HG02588 (cell line): ENCODE measurements around the gene AKAP12.

Experiments
- ATAC-seq: cut with Tn5 transposase; IDR thresholded peaks from one replicate; pipeline ENCODE4 v1.9.1; 2021; ENCODE audit warnings: mild to moderate bottlenecking, moderate library complexity; ENCODE audit not compliant: unreplicated experiment

The AKAP12 gene, protein sequence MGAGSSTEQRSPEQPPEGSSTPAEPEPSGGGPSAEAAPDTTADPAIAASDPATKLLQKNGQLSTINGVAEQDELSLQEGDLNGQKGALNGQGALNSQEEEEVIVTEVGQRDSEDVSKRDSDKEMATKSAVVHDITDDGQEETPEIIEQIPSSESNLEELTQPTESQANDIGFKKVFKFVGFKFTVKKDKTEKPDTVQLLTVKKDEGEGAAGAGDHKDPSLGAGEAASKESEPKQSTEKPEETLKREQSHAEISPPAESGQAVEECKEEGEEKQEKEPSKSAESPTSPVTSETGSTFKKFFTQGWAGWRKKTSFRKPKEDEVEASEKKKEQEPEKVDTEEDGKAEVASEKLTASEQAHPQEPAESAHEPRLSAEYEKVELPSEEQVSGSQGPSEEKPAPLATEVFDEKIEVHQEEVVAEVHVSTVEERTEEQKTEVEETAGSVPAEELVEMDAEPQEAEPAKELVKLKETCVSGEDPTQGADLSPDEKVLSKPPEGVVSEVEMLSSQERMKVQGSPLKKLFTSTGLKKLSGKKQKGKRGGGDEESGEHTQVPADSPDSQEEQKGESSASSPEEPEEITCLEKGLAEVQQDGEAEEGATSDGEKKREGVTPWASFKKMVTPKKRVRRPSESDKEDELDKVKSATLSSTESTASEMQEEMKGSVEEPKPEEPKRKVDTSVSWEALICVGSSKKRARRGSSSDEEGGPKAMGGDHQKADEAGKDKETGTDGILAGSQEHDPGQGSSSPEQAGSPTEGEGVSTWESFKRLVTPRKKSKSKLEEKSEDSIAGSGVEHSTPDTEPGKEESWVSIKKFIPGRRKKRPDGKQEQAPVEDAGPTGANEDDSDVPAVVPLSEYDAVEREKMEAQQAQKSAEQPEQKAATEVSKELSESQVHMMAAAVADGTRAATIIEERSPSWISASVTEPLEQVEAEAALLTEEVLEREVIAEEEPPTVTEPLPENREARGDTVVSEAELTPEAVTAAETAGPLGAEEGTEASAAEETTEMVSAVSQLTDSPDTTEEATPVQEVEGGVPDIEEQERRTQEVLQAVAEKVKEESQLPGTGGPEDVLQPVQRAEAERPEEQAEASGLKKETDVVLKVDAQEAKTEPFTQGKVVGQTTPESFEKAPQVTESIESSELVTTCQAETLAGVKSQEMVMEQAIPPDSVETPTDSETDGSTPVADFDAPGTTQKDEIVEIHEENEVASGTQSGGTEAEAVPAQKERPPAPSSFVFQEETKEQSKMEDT (N-terminal part only)

DNA sequence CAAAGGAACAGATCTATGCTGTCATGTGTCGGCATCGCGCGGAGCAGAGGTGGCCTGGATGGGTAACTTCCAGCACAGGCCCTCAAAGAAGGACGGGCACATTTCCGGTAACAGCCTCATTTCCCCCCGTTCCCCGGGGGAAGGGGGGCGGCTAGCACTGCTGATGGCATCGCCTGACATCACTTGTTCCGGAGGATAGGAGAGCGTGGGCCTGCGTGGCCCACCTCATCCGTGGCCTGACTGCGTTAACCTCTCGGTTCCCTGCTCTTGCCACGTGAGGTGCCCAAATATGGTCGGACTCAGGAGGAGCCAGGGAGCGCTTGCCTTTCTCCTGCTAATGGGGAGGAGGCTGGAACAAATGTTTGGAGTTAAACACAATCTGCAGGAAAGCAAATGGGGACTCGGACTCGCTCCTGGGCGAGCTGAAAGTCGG lies at the start of gene AKAP12:
TSS of gene AKAP12 (plus strand) at position 365 of the 433 bp plus-strand sequence. CDS start 596 bp downstream, outside the sequence.
- ATAC-seq = no peak

DNA sequence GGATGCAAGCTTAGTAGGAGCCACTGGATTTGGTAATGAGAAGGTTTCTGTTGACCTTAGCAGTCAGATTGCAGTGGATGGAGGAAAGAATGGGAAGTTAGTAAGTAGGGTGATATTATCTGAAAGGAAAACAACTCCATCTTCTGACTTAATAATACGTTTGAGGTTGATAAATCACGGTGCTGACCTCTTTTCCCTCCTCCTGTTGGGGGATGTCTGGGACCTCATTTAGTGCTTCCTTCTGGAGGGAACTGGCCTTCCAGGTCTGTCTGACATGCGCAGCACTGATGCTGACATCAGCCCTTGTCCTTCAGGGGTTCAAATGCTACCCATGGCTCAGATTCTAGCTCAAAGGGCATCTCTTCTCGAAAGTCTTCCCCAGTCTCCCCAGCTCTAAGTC lies 48.2 kb upstream of the AKAP12 start:
- no peak for ATAC-seq

DNA sequence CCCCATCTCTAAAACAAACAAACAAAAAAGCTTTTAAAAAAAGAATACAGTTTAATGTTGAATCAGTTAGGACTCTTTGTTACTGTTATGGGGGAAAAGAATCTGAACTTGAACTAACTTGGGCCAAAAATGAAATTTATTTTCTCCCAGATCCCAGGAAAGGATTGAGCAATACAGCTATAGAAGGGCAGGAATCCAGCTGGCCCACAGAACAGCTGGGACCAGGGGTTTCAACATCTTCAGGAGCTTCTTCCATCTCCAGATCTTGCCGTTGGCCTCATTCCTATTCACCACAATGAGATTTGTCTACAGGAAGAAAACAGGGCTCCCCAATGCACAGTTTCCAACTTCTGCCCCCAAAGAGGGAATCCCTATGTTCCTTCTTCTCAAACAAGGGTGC lies 43.2 kb upstream of the AKAP12 start:
- no peak for ATAC-seq

DNA sequence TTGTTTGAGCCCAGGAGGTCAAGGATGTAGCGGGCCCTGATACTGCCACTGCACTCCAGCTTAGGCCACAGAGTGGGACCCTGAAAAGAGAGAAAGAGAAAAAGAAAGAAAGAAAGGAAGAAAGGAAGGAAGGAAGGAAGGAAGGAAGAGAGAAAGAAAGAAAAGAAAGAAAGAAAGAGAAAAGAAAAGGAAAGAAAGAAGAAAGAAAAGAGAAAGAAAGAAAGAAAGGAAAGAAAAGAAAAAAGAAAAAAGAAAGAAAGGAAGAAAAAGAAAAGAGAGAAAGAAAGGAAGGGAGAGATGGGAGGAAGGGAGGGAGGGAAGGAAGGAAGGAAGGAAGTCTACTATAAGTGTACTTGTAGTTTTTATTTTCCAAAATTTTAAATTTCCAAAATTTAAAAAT lies 42.2 kb upstream of the AKAP12 start:
- ATAC-seq = no peak

DNA sequence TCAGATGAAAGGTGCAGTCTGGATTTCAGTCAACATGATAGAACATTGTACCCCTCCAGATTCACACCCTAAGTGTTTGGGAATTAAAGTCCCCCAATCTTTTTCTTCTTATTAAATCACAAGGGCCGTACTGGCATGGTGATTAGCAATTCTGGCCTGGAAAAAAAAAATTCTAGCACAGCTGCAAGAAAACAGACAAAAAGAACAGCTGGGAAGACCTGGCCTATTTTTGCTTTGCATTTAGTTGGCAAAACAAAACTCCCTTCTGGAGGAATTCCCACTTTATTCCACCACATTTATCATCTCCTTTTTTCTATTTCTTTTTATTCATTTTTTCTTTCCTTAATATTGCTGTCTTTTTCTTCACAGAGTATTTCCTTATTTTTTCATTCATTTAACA lies 39.8 kb upstream of the AKAP12 start:
- no peak for ATAC-seq

DNA sequence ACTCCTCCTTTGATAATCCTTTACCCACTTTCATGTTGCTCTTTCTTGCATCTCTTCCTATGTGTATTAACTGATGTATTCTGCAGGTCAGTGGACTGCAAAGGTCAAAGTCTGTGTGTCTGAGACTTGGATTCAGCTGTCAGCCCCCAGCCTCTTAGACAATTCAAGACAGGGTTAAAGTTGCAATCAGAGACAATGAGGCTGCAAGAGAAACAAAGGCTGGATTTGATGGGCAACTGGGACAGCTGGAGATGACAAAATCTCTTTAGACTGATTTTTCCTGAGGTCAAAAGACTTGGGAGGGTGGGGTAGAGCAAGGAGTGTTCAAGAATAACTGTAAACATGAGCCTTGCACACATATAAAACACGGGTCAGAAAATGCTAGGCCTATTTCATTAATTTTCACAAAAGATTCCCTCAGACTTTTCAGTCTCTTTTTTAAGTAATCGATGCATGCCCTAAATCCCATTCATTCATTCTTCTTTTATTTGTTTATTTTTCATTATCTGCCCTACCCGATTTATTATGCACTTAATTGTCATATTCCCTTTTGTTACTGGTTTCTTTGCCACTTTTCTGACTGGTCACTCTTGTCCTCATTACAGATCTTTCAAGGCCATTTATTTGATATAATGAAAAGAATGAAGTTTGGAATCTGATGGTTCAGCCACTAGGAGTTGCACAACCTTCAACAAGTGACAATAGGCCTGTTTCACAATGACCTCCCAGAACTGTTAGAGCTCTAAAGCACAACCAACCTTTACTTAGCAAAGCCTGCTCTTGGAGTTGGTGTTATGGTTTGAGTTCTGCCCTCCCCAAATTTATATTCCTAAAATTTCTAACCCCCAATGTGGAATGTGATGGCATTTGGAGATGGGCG lies 33.8 kb upstream of the AKAP12 start:
- no peak for ATAC-seq

DNA sequence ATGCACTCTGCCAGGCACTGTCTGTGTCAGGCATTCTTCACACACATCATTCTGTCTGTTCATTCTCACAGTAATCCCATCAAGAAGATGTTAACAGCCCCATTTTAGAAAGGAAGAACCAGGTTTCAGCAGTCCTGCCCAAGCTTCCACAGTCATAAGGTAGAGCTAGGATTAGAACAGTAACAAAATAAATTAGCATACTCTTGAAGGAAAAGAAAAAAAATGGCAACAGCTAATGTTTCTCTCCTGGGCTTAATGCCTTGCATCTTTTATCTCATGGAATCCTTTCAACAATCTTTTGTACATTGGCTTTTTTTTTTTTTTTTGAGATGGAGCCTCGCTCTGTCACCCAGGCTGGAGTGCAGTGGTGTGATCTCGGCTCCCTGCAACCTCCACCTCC lies 32.1 kb upstream of the AKAP12 start:
- ATAC-seq = no peak

DNA sequence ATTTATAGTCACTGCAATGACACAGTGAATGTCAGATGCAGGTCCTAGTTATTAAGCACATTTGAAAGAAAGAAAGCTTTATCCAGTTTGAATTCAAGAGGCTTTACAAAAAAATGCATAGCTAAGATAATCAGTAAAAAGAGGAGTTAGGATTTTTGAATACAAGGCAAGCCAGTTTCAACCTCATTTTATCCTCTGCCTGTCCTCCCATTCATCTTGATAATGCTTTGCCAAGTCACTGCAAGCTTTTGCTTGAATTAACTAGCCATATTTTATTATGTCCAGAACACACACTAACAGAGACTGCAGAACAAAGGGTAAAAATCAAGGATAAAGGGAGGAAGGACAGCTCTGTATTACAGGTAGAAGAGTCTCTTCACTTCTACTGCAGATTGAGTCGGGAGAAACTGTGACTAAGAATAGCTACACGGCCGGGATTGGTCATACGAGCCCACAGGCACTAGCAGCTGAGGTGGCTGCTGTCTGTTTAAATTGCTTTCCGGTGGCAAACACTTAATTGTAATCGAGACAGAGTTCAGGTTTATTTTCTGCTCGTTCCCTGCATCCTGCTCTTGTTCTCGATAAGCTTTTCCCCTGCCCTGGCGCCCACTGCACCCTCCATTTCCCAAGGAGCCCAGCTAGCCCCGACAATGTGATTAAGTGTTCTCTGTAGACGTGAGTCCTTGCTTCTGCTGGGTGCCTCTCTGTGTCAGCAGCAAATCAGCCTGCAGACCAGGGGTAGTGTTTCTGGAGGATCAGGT lies 30.5 kb upstream of the AKAP12 start:
- ATAC-seq = no peak

DNA sequence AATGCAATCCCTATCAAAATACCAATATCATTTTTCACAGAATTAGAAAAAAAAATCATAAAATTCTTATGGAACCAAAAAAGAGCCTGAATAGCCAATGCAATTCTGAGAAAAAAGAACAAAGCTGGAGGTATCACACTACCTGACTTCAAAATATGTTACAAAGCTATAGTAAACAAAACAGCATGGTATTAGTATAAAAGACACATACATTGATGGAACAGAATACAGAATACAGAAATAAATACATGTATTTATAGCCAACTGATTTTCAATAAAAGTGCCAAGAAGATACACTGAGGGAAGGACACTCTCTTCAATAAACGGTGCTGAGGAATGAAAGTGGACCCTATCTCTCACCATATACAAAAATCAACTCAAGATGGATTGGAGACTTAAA lies 28.7 kb upstream of the AKAP12 start:
- no peak for ATAC-seq

DNA sequence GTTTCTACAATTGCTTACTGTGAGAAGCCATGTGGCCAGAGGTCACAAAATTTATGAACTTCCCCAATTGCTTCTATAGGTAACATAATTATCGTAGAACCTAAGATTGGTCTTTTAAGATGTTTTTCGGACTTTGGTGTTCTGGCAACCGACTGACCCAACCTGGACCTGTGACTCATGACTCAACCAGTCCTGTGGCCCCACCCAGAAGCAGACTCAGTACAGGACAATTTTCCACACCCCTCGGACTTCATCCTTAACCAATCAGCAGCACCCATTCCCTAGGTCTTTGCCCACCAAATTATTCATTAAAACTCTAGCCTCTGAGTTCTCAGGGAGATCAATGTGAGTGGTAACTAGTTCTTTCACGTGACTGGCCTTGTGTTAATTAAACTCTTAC lies 26.4 kb upstream of the AKAP12 start:
- no peak for ATAC-seq

DNA sequence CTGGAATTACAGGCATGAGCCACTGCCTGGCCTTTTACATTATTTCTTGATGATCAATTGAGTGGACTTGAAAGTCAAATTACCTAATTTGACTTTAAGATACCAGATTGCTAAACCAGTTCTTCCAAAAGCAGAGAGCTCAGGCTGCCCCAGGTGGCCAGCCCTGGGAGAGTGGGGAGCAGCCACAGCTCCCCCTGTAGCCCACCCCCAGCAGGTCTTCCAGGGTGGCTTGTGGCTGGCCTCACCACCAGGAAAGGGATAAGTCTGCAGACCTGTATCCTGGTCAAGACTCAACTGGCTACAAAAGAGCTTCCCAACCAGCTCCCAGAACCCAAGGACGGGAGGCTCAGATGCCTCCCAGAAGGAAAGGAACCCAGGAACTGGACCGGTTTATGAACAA lies 23.8 kb upstream of the AKAP12 start:
- ATAC-seq = no peak

DNA sequence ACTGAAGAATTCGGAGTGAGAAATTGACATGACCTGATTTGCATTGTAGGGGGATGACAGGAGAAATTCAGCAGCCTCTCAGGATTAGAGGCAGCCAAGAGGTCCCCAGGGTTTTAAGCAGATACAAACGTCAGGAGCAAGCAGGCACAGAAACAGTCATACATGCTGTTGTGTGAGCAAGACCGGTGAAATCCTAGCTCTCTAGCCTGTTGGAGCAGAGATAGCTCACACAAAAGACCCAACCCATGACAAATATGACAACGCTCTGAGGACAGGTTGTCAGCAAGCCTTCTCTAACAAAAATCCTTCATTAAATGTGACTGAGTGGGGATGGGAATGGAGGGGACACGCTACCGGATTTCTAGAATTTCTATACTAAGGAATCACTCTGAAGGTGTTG lies 23.0 kb upstream of the AKAP12 start:
- no peak for ATAC-seq

DNA sequence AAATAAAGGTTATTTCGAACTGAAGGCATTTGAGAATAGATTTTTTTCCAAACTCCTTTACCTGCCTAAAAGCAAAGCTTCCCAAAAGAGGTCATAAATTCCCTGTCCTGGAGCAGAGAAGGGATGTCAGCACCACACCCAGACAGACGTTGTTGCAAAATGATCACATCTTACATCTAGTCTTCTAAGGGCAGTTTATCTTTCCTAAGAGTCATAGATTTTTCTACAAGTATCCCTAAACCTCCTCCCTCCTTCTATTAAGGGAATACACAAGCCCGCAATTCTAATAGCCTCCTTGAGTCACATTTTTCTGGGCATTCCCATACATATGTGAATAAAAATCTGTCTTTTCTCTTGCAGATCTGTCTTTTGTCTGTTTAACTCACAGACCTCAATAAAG lies 20.6 kb upstream of the AKAP12 start:
- ATAC-seq = no peak

DNA sequence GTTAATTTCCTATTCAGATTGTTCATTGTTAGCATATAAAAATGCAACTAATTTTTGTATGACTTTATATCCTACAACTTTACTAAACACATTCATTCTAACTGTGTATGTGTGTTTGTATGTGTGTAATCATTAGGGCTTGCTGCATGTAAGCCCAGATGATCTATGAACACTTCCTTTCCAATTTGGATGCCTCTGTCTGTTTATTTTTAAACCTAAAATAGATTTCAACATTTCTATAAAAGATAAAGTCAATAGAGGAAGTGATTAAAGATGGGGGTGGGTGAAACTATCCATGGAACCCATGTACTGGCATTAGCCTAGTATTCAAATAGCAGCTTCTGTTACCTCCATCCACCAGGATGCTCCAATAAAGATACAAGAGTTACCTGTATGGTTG lies 15.7 kb upstream of the AKAP12 start:
- ATAC-seq = no peak

DNA sequence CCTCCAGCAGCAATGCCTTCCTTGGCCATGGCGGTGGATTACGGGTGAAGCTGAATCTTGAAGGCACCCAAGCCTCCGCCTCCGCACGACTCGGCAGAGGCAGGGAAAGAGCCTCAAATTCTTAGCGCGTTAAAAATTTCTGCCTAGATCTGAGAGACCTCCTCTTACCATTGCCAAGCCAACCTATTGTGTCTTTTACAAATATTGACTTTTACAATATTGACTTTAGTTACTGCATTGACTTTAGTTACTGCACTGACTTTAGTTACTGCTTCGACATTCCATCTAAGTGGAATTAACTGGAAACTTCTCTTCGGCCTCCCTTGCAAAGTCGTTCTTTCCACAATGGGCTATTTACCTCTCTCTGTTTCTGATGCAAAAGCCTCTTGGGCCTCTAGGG lies 13.8 kb upstream of the AKAP12 start:
- ATAC-seq = no peak

DNA sequence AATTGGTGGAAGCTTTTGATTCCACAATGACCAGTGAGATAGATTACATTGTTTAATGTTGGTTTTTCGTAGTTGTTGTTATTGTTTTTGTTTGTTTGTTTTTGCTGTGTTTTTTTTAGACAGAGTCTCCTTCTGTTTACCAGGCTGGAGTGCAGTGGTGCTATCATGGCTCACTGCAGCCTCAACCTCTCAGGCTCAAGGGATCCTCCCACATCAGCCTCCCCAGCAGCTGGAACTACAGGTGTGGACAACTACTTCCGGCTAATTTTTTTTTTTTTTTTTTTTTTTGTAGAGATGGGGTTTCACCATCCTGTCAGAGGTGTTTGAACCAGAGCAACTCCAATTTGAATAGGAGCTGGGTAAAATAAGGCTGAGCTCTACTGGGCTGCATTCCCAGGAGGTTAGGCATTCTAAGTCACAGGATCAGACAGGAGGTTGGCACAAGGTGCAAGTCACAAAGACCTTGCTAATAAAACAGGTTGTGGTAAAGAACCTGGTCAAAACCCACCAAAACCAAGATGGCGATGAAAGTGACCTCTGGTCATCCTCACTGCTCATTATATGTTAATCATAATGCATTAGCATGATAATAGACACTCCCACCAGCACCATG lies 10.9 kb upstream of the AKAP12 start:
- ATAC-seq = no peak

DNA sequence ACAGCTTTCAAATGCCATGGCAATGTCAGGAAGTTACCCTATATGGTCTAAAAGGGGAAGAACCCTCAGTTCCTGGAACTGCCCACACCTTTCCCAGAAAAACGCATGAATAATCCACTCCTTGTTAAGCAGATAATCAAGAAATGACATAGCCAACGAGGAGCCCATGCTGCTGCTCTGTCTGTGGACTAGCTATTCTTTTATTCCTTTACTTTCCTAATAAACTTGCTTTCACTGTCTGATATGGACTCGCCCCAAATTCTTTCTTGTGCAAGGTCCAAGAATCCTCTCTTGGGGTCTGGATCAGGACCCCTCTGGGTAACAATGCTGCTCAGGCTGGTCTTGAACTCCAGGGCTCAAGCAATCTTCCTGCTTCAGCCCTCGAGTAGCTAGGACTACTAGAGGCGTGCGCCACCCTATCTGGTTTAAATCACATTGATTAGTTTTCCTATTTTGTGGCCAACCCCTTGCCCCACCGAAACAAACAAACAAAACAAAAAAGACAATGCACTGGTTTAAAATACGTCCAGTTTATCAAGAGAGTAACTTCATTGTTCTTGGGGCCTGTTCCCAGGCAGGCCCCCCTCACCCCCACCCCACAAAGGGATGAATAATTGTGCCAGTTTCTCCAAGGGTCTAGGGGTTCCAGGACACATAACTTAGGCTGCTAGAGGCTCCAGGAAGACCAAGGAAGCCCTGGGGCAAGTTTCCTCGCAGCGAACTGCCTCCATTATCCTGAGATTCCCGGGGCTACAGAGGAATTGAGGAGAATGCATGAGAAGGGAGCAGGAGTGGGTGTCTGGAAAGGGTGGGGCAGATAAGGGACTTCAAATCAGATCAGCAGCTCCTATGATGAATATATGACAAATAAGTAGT lies 10.1 kb upstream of the AKAP12 start:
- ATAC-seq = no peak

DNA sequence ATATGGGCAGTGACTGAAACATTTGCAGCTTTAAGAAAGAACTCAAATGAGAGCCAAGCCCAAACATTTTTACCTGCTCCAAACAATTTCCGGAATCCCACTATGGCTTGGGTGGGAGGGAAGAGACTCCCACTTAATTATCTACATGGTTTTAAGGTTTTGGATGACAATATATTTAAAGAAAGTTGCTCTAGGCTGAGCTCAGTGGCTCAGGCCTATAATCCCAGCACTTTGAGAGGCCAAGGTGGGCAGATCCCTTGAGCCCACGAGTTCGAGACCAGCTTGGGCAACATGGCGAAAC lies 9.5 kb upstream of the AKAP12 start:
- ATAC-seq = no peak
